Measurements from ENCODE around the gene PIEZO1. TPM values are rescaled to one million over a fixed set of nuclear protein-coding genes. Genes with fewer than 3 reads are reported as not detected.

The PIEZO1 gene
- total RNA-seq, 4 donors from 2014 or later = 105 to 248 (median 172) TPM

GRCh38 chr16:88819126-88819525, 34.1 kb upstream of the PIEZO1 start:
- WGBS, 2 donors (ENCODE audit: low coverage in 1 of 2) = 76 to 85% methylated on average over 4 to 6 of the region's 16 CpGs
- no peak for ATAC-seq

GRCh38 chr16:88818575-88818874, 33.5 kb upstream of the PIEZO1 start:
- no peak overlapping the region for H3K27ac ChIP-seq
- TF ChIP-seq CTCF (IDR thresholded peaks at IDR 0.05) (no peak), POLR2A (IDR thresholded peaks at IDR 0.05) (no peak), EP300 (IDR thresholded peaks at IDR 0.05) (no peak), POLR2AphosphoS5 (IDR thresholded peaks at IDR 0.05) (no peak)
- H3K4me1 ChIP-seq = peaks cover 0 to 2% (median 0%) of the 10 kb centered on the region in 3 donors
- no peaks in the 10 kb centered on the region for H3K9me3 ChIP-seq
- H3K27me3 ChIP-seq = no peaks in the 10 kb centered on the region
- ATAC-seq = no peak
- H3K36me3 ChIP-seq = peaks cover 0 to 31% of the 10 kb centered on the region in 2 donors
- no peak overlapping the region for H3K4me3 ChIP-seq
- 77% methylated on average over 18 of the region's 18 CpGs; no CpG with 5 or more reads in 1 of the 2 donors for WGBS, 2 donors (ENCODE audit: low coverage in 1 of 2)

More at GRCh38 chr16:88819126-88819525, 34.1 kb upstream of the PIEZO1 start:
- no peaks in the 10 kb centered on the region for H3K27me3 ChIP-seq
- no peaks in the 10 kb centered on the region for H3K4me1 ChIP-seq
- no peak overlapping the region for H3K27ac ChIP-seq
- H3K4me3 ChIP-seq = no peak overlapping the region
- H3K9me3 ChIP-seq = no peaks in the 10 kb centered on the region
- TF ChIP-seq POLR2AphosphoS5 (IDR thresholded peaks at IDR 0.05) (no peak), POLR2A (IDR thresholded peaks at IDR 0.05) (no peak), CTCF (IDR thresholded peaks at IDR 0.05) (no peak), EP300 (IDR thresholded peaks at IDR 0.05) (no peak)
- peaks cover 0 to 36% of the 10 kb centered on the region in 2 donors for H3K36me3 ChIP-seq

- H3K27ac ChIP-seq = no peak overlapping the region
- no peaks in the 10 kb centered on the region for H3K9me3 ChIP-seq
- no peak for TF ChIP-seq EP300 (IDR thresholded peaks at IDR 0.05)
- no peak for TF ChIP-seq POLR2A (IDR thresholded peaks at IDR 0.05)
- TF ChIP-seq CTCF (IDR thresholded peaks at IDR 0.05) = no peak
- TF ChIP-seq POLR2AphosphoS5 (IDR thresholded peaks at IDR 0.05) = no peak
- no peaks in the 10 kb centered on the region for H3K27me3 ChIP-seq
- peaks cover 0 to 28% of the 10 kb centered on the region in 2 donors for H3K36me3 ChIP-seq
- H3K4me3 ChIP-seq = no peak overlapping the region
- 63% methylated on average over 2 of the region's 40 CpGs; no CpG with 5 or more reads in 1 of the 2 donors for WGBS, 2 donors (ENCODE audit: low coverage in 1 of 2)
- peaks cover 0 to 7% (median 3%) of the 10 kb centered on the region in 3 donors for H3K4me1 ChIP-seq
- ATAC-seq = no peak
Observed at GRCh38 chr16:88817785-88818574, 33.0 kb upstream of the PIEZO1 start.

GRCh38 chr16:88816736-88817535, 31.9 kb upstream of the PIEZO1 start:
- Histone ChIP-seq H3K4me3 (no peak overlapping the region), H3K4me1 (peaks cover 0 to 18% (median 7%) of the 10 kb centered on the region in 3 donors), H3K27ac (no peak overlapping the region), H3K9me3 (no peaks in the 10 kb centered on the region), H3K36me3 (peaks cover 0 to 18% of the 10 kb centered on the region in 2 donors), H3K27me3 (no peaks in the 10 kb centered on the region)
- no peak for ATAC-seq
- no CpG with 5 or more reads among the region's 41 CpGs for WGBS, 2 donors (ENCODE audit: low coverage in 1 of 2)
- TF ChIP-seq POLR2AphosphoS5 (IDR thresholded peaks at IDR 0.05) (no peak), EP300 (IDR thresholded peaks at IDR 0.05) (no peak), POLR2A (IDR thresholded peaks at IDR 0.05) (no peak), CTCF (IDR thresholded peaks at IDR 0.05) (no peak)
